ENCODE results near the gene NPW. TPM values are rescaled to one million over a fixed set of nuclear protein-coding genes. Genes with fewer than 3 reads are reported as not detected.

The NPW gene
- total and polyA plus RNA-seq, 9 of the 15 experiments (the other 6 are each of a cell fraction or from before 2014, with no cell fraction given): 0.14 to 4.0 (median 2.6) TPM; not detected in 4

DNA sequence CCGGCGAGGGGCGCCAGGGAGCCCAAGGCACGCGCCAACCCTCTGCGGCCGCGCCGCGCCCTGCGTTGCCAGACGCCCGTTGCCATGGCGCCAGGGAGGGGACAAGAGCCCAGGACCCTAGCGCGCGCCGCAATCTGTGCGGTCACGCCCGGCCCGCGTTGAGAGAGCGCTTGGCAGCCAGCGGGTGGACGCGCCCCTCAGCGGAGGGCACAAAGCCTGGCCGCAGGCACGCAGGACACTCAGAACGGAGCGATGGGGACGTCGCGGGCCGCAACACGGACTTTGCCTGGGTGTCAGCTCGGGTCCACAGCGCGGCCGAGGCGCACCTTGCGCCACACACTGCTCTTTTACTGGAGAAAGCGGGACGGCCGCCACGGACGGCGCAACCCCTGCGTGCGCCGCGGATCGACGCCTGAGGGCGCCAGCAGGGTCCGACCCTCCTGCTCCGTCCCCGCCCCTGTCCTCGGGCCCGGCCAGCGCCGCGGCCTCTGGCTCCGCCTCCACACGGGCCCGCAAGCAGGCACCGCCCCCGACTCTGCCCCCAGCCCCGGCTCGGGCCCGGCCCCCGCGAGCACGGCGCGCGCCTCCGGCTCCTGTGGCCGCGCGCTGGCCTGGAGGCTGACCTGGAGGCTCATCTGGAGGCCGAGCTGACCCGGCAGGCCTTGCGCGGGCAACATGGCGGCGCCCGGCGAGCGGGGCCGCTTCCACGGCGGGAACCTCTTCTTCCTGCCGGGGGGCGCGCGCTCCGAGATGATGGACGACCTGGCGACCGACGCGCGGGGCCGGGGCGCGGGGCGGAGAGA is 35.8 kb upstream of the NPW start, which contains the start of gene GFER (continued):
- TF ChIP-seq, protein P1, sequence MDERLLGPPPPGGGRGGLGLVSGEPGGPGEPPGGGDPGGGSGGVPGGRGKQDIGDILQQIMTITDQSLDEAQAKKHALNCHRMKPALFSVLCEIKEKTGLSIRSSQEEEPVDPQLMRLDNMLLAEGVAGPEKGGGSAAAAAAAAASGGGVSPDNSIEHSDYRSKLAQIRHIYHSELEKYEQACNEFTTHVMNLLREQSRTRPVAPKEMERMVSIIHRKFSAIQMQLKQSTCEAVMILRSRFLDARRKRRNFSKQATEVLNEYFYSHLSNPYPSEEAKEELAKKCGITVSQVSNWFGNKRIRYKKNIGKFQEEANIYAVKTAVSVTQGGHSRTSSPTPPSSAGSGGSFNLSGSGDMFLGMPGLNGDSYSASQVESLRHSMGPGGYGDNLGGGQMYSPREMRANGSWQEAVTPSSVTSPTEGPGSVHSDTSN (CRISPR knock-in tag; IDR thresholded peaks at IDR 0.05; ENCODE audit: low read depth): no peak
- TF ChIP-seq, protein P1 (tag; conservative IDR thresholded peaks at IDR 0.05; ENCODE audit: low read depth): no peak
- TF ChIP-seq REST (IDR thresholded peaks at IDR 0.05; ENCODE audit: borderline replicate concordance) (no peak), REST (CRISPR knock-in tag; IDR thresholded peaks at IDR 0.05; ENCODE audit: low read depth) (peak; percentile 17; the same call in 1 of the 2 replicates), ATF7 (IDR thresholded peaks at IDR 0.05) (peak; percentile 71; the same call in 1 of the 2 replicates), GMEB1 (CRISPR knock-in tag; IDR thresholded peaks at IDR 0.05) (peak; percentile 58; the same call in 1 of the 2 replicates), U2AF1 (optimal IDR thresholded peaks at IDR 0.05; ENCODE audit: low read depth, low read length) (peak; percentile 87), ZNF197 (CRISPR knock-in tag; IDR thresholded peaks at IDR 0.05; ENCODE audit: low read depth) (peak; percentile 94), HDAC6 (IDR thresholded peaks at IDR 0.05; ENCODE audit: low read depth, low read length) (no peak), TFAP4 (CRISPR knock-in tag; IDR thresholded peaks at IDR 0.05; ENCODE audit: borderline replicate concordance) (peak; percentile 78)
- TF ChIP-seq, protein P2, sequence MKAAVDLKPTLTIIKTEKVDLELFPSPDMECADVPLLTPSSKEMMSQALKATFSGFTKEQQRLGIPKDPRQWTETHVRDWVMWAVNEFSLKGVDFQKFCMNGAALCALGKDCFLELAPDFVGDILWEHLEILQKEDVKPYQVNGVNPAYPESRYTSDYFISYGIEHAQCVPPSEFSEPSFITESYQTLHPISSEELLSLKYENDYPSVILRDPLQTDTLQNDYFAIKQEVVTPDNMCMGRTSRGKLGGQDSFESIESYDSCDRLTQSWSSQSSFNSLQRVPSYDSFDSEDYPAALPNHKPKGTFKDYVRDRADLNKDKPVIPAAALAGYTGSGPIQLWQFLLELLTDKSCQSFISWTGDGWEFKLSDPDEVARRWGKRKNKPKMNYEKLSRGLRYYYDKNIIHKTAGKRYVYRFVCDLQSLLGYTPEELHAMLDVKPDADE (conservative IDR thresholded peaks at IDR 0.05; ENCODE audit: control insufficient read depth, low read depth, low read length): peak; percentile 73

All from K562 (cell line).